ENCODE results near the gene BABAM2. TPM values are rescaled to one million over a fixed set of nuclear protein-coding genes. Genes with fewer than 3 reads are reported as not detected.

Gene BABAM2
- total RNA-seq, 1 donor from 2014 or later: 41.0 TPM

- no peak for DNase-seq (ENCODE audit: extremely low spot score in 2 of 2)
- Histone ChIP-seq H3K9me3 (no peaks in the 10 kb centered on the region), H3K4me1 (no peaks in the 10 kb centered on the region), H3K36me3 (no peaks in the 10 kb centered on the region), H3K27me3 (no peaks in the 10 kb centered on the region), H3K4me3 (no peak overlapping the region), H3K27ac (no peak overlapping the region)
- intact Hi-C loops (cut with DNase I): no loop called here
- TF ChIP-seq, protein P1, sequence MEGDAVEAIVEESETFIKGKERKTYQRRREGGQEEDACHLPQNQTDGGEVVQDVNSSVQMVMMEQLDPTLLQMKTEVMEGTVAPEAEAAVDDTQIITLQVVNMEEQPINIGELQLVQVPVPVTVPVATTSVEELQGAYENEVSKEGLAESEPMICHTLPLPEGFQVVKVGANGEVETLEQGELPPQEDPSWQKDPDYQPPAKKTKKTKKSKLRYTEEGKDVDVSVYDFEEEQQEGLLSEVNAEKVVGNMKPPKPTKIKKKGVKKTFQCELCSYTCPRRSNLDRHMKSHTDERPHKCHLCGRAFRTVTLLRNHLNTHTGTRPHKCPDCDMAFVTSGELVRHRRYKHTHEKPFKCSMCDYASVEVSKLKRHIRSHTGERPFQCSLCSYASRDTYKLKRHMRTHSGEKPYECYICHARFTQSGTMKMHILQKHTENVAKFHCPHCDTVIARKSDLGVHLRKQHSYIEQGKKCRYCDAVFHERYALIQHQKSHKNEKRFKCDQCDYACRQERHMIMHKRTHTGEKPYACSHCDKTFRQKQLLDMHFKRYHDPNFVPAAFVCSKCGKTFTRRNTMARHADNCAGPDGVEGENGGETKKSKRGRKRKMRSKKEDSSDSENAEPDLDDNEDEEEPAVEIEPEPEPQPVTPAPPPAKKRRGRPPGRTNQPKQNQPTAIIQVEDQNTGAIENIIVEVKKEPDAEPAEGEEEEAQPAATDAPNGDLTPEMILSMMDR (IDR thresholded peaks at IDR 0.05): no peak
- TF ChIP-seq POLR2A (IDR thresholded peaks at IDR 0.05): no peak
- no peak for TF ChIP-seq POLR2AphosphoS5 (IDR thresholded peaks at IDR 0.05; ENCODE audit: insufficient read depth in 1 of 2, low read depth in 1 of 2)
Measured at GRCh38 chr2:28216331-28216730, 325.8 kb downstream of the BABAM2 start.

DNA sequence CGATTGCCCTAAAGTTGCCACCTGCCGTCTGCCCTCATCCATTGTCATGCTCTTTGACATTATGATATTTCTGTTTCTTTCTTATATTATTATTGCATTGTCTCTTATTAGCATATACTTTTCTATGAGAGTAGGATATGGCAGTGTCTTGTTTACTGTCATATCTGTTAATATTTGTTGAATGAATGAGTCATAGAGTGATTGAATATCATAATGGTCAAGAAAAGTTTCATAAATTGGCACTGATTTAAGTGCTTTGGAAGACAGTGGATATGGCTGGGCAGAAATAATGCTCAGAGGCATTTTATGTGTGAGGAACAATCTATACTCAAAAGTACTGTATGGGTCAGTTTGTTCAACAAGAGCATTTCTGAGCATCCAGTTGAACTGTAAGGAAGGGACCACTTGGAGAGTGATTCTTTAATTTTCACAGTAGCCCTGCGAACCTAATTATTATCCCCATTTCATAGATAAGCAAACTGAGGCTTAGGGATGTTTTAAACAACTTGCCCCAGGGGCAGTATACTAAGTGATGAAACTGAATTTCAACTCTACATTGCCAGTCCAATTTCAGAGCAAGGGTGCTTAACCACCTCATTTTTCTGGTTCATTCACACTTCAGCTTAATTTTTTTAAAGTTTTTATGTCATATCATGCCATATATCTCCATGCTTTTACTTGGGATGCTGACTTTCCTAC, 326.7 kb downstream of the BABAM2 start:
- intact Hi-C loops (cut with DNase I): no loop called here
- Histone ChIP-seq H3K27me3 (no peaks in the 10 kb centered on the region), H3K4me3 (no peak overlapping the region), H3K9me3 (no peaks in the 10 kb centered on the region), H3K4me1 (no peaks in the 10 kb centered on the region), H3K27ac (no peak overlapping the region), H3K36me3 (no peaks in the 10 kb centered on the region)
- DNase-seq (ENCODE audit: extremely low spot score in 2 of 2): no peak
- TF ChIP-seq POLR2AphosphoS5 (IDR thresholded peaks at IDR 0.05; ENCODE audit: insufficient read depth in 1 of 2, low read depth in 1 of 2) (no peak), POLR2A (IDR thresholded peaks at IDR 0.05) (no peak)
- TF ChIP-seq, protein P1 (IDR thresholded peaks at IDR 0.05): no peak

DNA sequence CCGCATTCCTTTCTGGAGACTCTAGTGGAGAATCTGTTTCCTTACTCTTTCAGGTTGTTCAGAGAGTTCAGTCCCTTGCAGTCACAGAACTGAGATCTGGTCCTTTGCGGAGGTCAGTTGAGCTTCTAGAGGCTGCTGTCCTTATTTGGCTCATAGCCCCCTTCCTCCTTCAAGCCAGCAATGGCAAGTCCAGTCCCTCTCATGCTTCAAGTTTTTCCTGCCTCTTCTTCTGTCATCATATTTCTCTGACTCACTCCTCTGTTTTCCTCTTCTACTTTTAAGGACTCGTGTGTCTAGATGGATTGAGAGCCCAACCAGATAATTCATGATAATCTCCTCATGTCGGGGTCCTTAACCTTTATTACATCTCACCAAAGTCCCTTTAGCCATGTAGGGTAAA, 328.6 kb downstream of the BABAM2 start:
- no peak overlapping the region for H3K27ac ChIP-seq
- DNase-seq (ENCODE audit: extremely low spot score in 2 of 2): no peak
- intact Hi-C loops (cut with DNase I): no loop called here

DNA sequence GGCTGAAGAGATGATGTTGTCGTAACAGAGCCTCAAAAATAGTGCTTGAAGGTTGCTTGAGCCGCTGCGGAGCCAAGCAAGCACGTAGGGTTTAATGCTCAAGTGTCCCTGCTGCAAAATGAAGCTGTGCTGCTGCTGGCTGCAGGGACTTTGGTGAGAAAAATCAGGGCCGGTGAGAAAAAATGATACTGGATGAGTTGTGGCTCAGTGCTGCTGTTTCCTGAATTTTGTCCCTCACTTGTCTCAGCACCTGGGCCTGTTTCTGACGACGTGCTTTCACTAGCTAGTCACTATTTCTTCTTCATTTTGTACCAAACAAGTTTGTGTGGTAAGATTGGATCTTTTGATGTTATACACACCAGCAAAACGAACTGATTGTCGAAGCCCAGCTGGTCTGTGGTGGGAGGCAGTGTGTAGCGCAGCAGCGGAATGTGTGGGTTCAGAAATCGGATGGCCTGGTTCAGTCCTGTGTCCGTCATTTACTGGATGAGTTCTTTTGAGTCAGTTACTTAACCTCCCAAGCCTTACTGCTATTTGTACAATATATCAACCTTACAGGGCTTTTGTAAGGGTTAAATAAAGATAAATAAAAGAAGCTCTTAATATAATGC, 329.3 kb downstream of the BABAM2 start:
- Histone ChIP-seq H3K9me3 (no peaks in the 10 kb centered on the region), H3K27ac (no peak overlapping the region), H3K4me1 (peaks cover 18% of the 10 kb centered on the region), H3K36me3 (no peaks in the 10 kb centered on the region), H3K4me3 (no peak overlapping the region), H3K27me3 (no peaks in the 10 kb centered on the region)
- DNase-seq (ENCODE audit: extremely low spot score in 2 of 2): no peak
- no peak for TF ChIP-seq POLR2AphosphoS5 (IDR thresholded peaks at IDR 0.05; ENCODE audit: insufficient read depth in 1 of 2, low read depth in 1 of 2)
- TF ChIP-seq, protein P1 (IDR thresholded peaks at IDR 0.05): no peak
- no peak for TF ChIP-seq POLR2A (IDR thresholded peaks at IDR 0.05)
- intact Hi-C loops (cut with DNase I): no loop called here

More for the DNA sequence above, 328.6 kb downstream of the BABAM2 start:
- no peaks in the 10 kb centered on the region for H3K9me3 ChIP-seq
- TF ChIP-seq, protein P1 (IDR thresholded peaks at IDR 0.05): no peak
- TF ChIP-seq POLR2A (IDR thresholded peaks at IDR 0.05): no peak
- no peak for TF ChIP-seq POLR2AphosphoS5 (IDR thresholded peaks at IDR 0.05; ENCODE audit: insufficient read depth in 1 of 2, low read depth in 1 of 2)
- H3K4me1 ChIP-seq: peaks cover 11% of the 10 kb centered on the region
- no peak overlapping the region for H3K4me3 ChIP-seq
- H3K27me3 ChIP-seq: no peaks in the 10 kb centered on the region
- H3K36me3 ChIP-seq: no peaks in the 10 kb centered on the region

All from vagina (tissue), 2 donors.